HG02852 (cell line): ENCODE measurements around the gene ADGRG6.
"Not testable (repeated sequence)": the region's sequence is repeated elsewhere in the genome, so short reads cannot be mapped to it uniquely, and the experiment has no call there.

Experiments
- ATAC-seq: cut with Tn5 transposase; IDR thresholded peaks from one replicate; pipeline ENCODE4 v1.9.1; 2021; ENCODE audit warnings: mild to moderate bottlenecking, moderate library complexity; ENCODE audit not compliant: unreplicated experiment

Gene ADGRG6

GRCh38 chr6:142404751-142405150, 102.9 kb downstream of the ADGRG6 start:
- ATAC-seq: no peak

GRCh38 chr6:142406131-142406530, 104.3 kb downstream of the ADGRG6 start:
- ATAC-seq: no peak

GRCh38 chr6:142407685-142408273, 106.0 kb downstream of the ADGRG6 start:
- ATAC-seq: no peak

- ATAC-seq: no peak
These were observed 106.6 kb downstream of the ADGRG6 start for GRCh38 chr6:142408409-142408808.

GRCh38 chr6:142409794-142410193, 108.0 kb downstream of the ADGRG6 start:
- no peak for ATAC-seq

GRCh38 chr6:142411145-142411544, 109.3 kb downstream of the ADGRG6 start:
- no peak for ATAC-seq

- ATAC-seq: no peak
These were observed 110.4 kb downstream of the ADGRG6 start for GRCh38 chr6:142412241-142412640.

GRCh38 chr6:142412658-142413057, 110.9 kb downstream of the ADGRG6 start:
- no peak for ATAC-seq

GRCh38 chr6:142413111-142413510, 111.3 kb downstream of the ADGRG6 start:
- no peak for ATAC-seq

- no peak for ATAC-seq
These were observed 112.8 kb downstream of the ADGRG6 start for GRCh38 chr6:142414462-142415250.

GRCh38 chr6:142416179-142416578, 114.4 kb downstream of the ADGRG6 start:
- no peak for ATAC-seq

GRCh38 chr6:142416686-142417085, 114.9 kb downstream of the ADGRG6 start:
- ATAC-seq: no peak

GRCh38 chr6:142417331-142417750, 115.5 kb downstream of the ADGRG6 start:
- no peak for ATAC-seq

- no peak for ATAC-seq
These were observed 117.3 kb downstream of the ADGRG6 start for GRCh38 chr6:142419071-142419470.

GRCh38 chr6:142420802-142421201, 119.0 kb downstream of the ADGRG6 start:
- ATAC-seq: no peak

GRCh38 chr6:142421285-142422117, 119.7 kb downstream of the ADGRG6 start:
- ATAC-seq: no peak

- not testable (repeated sequence) for ATAC-seq
These were observed 124.8 kb downstream of the ADGRG6 start for GRCh38 chr6:142426444-142427132.

- not testable (repeated sequence) for ATAC-seq
These were observed 126.7 kb downstream of the ADGRG6 start for GRCh38 chr6:142428468-142428867.

- no peak for ATAC-seq
These were observed 127.4 kb downstream of the ADGRG6 start for GRCh38 chr6:142429195-142429594.

- ATAC-seq: no peak
These were observed 131.6 kb downstream of the ADGRG6 start for GRCh38 chr6:142433419-142433818.

GRCh38 chr6:142438898-142439297, 137.1 kb downstream of the ADGRG6 start:
- ATAC-seq: no peak
